ENCODE data around the gene TBC1D17. TPM values are rescaled to one million over a fixed set of nuclear protein-coding genes. Genes with fewer than 3 reads are reported as not detected.

The TBC1D17 gene
- total RNA-seq, 1 donor from 2014 or later: 33.9 TPM

GRCh38 chr19:49843265-49843664 is 34.2 kb upstream of the TBC1D17 start:
- Mint-ChIP-seq H3K27me3 (no peaks in the 10 kb centered on the region), H3K36me3 (peaks cover 17% of the 10 kb centered on the region), H3K4me1 (ENCODE audit: unreplicated experiment) (no peaks in the 10 kb centered on the region), H3K9me3 (no peaks in the 10 kb centered on the region), H3K4me3 (no peak overlapping the region), H3K27ac (no peak overlapping the region)
- TF ChIP-seq, protein P1, sequence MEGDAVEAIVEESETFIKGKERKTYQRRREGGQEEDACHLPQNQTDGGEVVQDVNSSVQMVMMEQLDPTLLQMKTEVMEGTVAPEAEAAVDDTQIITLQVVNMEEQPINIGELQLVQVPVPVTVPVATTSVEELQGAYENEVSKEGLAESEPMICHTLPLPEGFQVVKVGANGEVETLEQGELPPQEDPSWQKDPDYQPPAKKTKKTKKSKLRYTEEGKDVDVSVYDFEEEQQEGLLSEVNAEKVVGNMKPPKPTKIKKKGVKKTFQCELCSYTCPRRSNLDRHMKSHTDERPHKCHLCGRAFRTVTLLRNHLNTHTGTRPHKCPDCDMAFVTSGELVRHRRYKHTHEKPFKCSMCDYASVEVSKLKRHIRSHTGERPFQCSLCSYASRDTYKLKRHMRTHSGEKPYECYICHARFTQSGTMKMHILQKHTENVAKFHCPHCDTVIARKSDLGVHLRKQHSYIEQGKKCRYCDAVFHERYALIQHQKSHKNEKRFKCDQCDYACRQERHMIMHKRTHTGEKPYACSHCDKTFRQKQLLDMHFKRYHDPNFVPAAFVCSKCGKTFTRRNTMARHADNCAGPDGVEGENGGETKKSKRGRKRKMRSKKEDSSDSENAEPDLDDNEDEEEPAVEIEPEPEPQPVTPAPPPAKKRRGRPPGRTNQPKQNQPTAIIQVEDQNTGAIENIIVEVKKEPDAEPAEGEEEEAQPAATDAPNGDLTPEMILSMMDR (conservative IDR thresholded peaks at IDR 0.05): no peak
- no peak for DNase-seq (ENCODE audit: extremely low spot score, unreplicated experiment)

- Mint-ChIP-seq H3K4me3 (no peak overlapping the region), H3K9me3 (peaks cover 3% of the 10 kb centered on the region), H3K27me3 (no peaks in the 10 kb centered on the region), H3K4me1 (ENCODE audit: unreplicated experiment) (no peaks in the 10 kb centered on the region), H3K27ac (no peak overlapping the region), H3K36me3 (peaks cover 13% of the 10 kb centered on the region)
- DNase-seq (ENCODE audit: extremely low spot score, unreplicated experiment): no peak
- TF ChIP-seq, protein P1 (conservative IDR thresholded peaks at IDR 0.05): no peak
Observed at GRCh38 chr19:49844138-49845095, 33.1 kb upstream of the TBC1D17 start.

DNA sequence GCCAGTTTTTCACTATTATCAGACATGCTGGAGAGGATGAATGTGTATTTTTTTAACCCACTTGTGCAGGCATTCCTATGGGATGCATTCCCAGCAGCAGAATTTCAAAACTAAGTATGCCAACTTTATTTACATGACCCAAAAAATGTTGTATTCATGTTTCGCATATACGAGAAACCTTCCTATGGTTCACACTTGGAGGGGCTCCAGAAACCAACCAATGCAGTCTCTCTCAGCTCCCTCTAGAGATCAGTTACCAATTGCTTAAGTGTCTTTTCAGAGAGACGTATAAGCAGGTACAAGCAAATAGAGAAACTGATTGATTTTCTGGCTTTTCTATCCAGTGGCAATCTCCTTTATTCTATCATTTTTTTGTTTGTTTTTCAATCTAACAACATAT is 32.1 kb upstream of the TBC1D17 start:
- DNase-seq (ENCODE audit: extremely low spot score, unreplicated experiment): no peak
- peaks cover 4% of the 10 kb centered on the region for H3K4me1 Mint-ChIP-seq (ENCODE audit: unreplicated experiment)
- H3K9me3 Mint-ChIP-seq: peaks cover 3% of the 10 kb centered on the region
- TF ChIP-seq, protein P1 (conservative IDR thresholded peaks at IDR 0.05): no peak
- no peaks in the 10 kb centered on the region for H3K27me3 Mint-ChIP-seq
- H3K36me3 Mint-ChIP-seq: peaks cover 17% of the 10 kb centered on the region
- H3K4me3 Mint-ChIP-seq: no peak overlapping the region
- H3K27ac Mint-ChIP-seq: no peak overlapping the region

DNA sequence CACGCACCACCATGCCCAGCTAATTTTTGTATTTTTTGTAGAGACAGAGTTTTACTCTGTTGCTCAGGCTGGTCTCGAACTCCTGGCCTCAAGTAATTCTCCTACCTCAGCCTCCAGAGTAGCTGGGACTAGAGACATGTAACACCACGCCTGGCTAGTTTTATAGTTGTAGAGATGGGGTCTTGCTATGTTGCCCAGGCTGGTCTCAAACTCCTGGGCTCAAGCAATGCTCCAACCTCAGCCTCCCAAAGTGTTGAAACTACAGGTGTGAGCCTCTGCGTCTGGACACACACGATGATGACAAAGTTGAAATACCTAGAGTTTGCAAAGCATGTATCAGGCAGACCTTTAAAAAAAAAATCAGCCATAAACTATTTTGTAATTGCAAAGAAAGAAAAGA is 31.1 kb upstream of the TBC1D17 start:
- H3K27me3 Mint-ChIP-seq: no peaks in the 10 kb centered on the region
- H3K4me1 Mint-ChIP-seq (ENCODE audit: unreplicated experiment): peaks cover 4% of the 10 kb centered on the region
- no peak for DNase-seq (ENCODE audit: extremely low spot score, unreplicated experiment)

DNA sequence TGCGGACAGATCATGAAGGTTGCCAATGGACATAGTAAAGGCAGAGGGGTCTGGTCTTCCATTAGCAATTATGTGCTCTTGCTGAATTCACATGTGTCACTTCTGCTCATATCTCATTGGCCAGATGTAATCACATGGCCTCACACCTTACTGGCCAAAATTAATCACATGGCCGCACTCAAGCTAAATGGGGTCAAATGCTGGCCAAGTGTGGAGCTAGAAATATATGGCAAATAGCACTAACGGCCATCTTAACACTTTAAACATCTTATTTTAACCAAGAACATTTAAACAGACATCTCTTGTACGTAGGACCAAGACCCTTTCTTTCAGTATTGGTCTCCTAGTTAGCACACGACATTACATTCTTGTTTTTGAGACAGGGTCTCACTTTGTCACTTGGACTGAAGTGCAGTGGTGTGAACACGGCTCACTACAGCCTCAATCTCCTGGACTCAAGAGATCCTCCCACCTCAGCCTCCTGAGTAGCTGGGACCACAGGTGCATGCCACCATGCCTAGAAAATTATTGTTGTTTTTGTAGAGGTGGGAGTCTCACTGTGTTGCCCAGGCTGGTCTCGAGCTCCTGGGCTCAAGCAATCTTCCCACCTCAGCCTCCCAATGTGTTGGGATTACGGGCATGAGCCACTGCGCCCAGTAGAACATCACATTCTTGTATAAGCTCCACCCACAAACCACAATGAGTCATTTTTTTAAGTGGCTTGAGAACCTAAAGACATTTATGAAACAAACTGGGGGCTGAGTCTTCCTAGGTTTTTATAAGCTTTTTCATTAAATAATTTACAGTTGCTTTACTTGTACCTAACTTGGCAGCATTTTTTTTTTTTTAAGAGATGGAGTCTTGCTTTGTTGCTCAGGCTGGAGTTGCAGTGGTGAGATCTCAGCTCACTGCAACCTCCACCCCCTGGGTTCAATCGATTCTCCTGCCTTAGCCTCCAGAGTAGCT is 29.5 kb upstream of the TBC1D17 start:
- TF ChIP-seq, protein P1 (conservative IDR thresholded peaks at IDR 0.05): no peak
- DNase-seq (ENCODE audit: extremely low spot score, unreplicated experiment): no peak
- Mint-ChIP-seq H3K36me3 (peaks cover 21% of the 10 kb centered on the region), H3K9me3 (peaks cover 3% of the 10 kb centered on the region), H3K4me3 (peak overlapping the region; percentile 34), H3K27me3 (no peaks in the 10 kb centered on the region), H3K4me1 (ENCODE audit: unreplicated experiment) (peaks cover 13% of the 10 kb centered on the region), H3K27ac (no peak overlapping the region)

More for the DNA sequence above, 31.1 kb upstream of the TBC1D17 start:
- peaks cover 13% of the 10 kb centered on the region for H3K36me3 Mint-ChIP-seq
- no peak overlapping the region for H3K4me3 Mint-ChIP-seq
- H3K27ac Mint-ChIP-seq: no peak overlapping the region
- TF ChIP-seq, protein P1 (conservative IDR thresholded peaks at IDR 0.05): no peak
- H3K9me3 Mint-ChIP-seq: peaks cover 3% of the 10 kb centered on the region

All from type B pancreatic cell (in vitro differentiated cells).